Ovary (tissue), 3 donors: ENCODE data around the gene MAFB.

Experiments
- CTCF ChIP-seq, 3 donors: fragments of 450-650 bp in 2 of 3; fragments of 200-600 bp in 1 of 3; IDR thresholded peaks; one replicate each; pipeline versions ENCODE4 v1.5.1 to v1.8.0; 2016 to 2022; ENCODE audit warnings: antibody characterized with exemption in 3 of 3, mild to moderate bottlenecking in 1 of 3
- EP300 ChIP-seq: sonication (generic); formaldehyde crosslinking; IDR thresholded peaks from one replicate; pipeline ENCODE4 v1.6.1; 2017; ENCODE audit warnings: antibody characterized with exemption
- POLR2A ChIP-seq: fragments of 450-650 bp; IDR thresholded peaks from one replicate; pipeline ENCODE4 v1.6.1; 2017; ENCODE audit warnings: antibody characterized with exemption, mild to moderate bottlenecking, moderate library complexity
- donor health status: DM: no; HTN: no; CAD: no.

- TF ChIP-seq CTCF (IDR thresholded peaks at IDR 0.05) = no peak
- TF ChIP-seq POLR2A = no peak
- TF ChIP-seq EP300 = no peak
Observed at GRCh38 chr20:40727960-40728359, 38.9 kb upstream of the MAFB start.
